ENCODE measurements around the gene TBX6. TPM values are rescaled to one million over a fixed set of nuclear protein-coding genes. Genes with fewer than 3 reads are reported as not detected.

The TBX6 gene
- total RNA-seq, 1 experiment from 2014 or later: 1.6 TPM

DNA sequence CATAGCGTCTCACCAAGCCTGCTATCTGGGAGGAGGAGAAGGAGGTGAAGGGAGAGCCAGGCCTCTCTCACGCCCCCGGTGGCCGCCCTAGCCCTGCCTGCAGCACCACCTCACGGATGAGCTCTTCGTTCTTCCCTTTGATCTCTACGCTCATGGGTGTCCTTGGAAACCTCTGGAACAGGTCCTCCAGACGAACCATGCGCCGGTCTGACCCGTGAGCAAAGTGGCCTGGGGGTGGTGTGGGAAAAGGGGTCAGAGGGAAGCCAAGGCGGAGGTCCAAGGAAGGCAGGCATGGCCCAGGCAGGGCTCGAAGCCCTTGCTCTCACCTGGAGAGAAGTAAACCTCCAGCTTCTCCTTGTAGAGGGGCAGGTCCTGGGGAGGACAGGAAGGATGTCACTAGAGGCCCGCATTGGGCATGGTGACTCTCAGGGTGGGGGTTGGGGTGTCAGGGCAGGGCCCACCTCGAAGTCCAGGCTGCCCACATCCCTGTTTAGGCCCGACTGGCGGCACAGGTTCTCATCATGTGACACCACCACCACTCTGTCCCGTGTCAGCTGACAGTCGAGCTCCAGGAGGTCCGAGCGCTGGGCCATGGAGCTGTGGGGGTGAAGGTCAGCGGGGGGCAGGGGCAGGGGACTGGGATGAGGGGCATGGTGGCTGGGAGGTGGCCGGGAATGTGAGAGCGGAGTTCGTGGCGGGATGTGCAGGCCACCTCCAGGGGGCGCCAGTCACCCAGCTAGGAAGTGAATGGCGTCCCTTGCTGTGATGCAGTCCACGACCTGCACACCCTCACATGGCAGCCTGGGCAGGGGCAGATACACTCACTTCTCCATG is 20.7 kb upstream of the TBX6 start:
- DNase-seq: peak; percentile 86
- H3K9me3 ChIP-seq (ENCODE audit: control insufficient read depth, low read depth, low read length): no peaks in the 10 kb centered on the region
- no peak overlapping the region for H3K23ac ChIP-seq (ENCODE audit: insufficient read length, low read depth, low read length)
- H2BK12ac ChIP-seq (ENCODE audit: insufficient read length, low read depth, low read length): no peak overlapping the region
- no peaks in the 10 kb centered on the region for H3K4me1 ChIP-seq (ENCODE audit: insufficient read depth, low read length)
- H2BK15ac ChIP-seq (ENCODE audit: low read depth, low read length): no peak overlapping the region
- H3K14ac ChIP-seq (ENCODE audit: insufficient read depth, low read length): no peak overlapping the region
- H2BK5ac ChIP-seq (ENCODE audit: insufficient read length, low read length): no peak overlapping the region
- H3K36me3 Mint-ChIP-seq (ENCODE audit: insufficient read depth in 1 of 3, low read depth in 3 of 3): peaks cover 0 to 20% (median 10%) of the 10 kb centered on the region in 3 experiments; a peak in 4 of 7 replicates
- no peaks in the 10 kb centered on the region; the same call in 1 of the 2 replicates for H3K27me3 Mint-ChIP-seq (ENCODE audit: low read depth)
- no peak overlapping the region for H3T11ph ChIP-seq (ENCODE audit: low read length)
- H3K4ac ChIP-seq (ENCODE audit: low read depth, low read length): no peak overlapping the region
- H4K5ac ChIP-seq (ENCODE audit: insufficient read length, low read depth, low read length): no peak overlapping the region
- H2BK120ac ChIP-seq (ENCODE audit: low read depth, low read length, poor library complexity, severe bottlenecking): no peak overlapping the region
- H3K23me2 ChIP-seq (ENCODE audit: insufficient read length, low read depth, low read length, poor library complexity, severe bottlenecking): no peaks in the 10 kb centered on the region
- no peak overlapping the region for H3K4me2 ChIP-seq (ENCODE audit: insufficient read depth, insufficient read length, low read length)
- H2AK5ac ChIP-seq (ENCODE audit: insufficient read length, low read length): no peak overlapping the region
- no peaks in the 10 kb centered on the region for H3K27me3 ChIP-seq (ENCODE audit: insufficient read depth, low read length)
- H3K9ac ChIP-seq (ENCODE audit: extremely low read depth, insufficient read length, low read length): no peak overlapping the region
- H3K18ac ChIP-seq (ENCODE audit: insufficient read length, low read depth, low read length): no peak overlapping the region
- no peak overlapping the region; a peak in 3 of 7 replicates for H3K27ac Mint-ChIP-seq
- H3K56ac ChIP-seq (ENCODE audit: insufficient read length, low read depth, low read length): no peak overlapping the region
- H2AFZ ChIP-seq (ENCODE audit: low read length): no peak overlapping the region
- H4K91ac ChIP-seq (ENCODE audit: insufficient read length, low read depth, low read length): no peak overlapping the region
- no peaks in the 10 kb centered on the region for H3K79me2 ChIP-seq (ENCODE audit: insufficient read depth, low read length)
- no peak overlapping the region for H3K4me3 Mint-ChIP-seq
- no peaks in the 10 kb centered on the region for H3K9me3 Mint-ChIP-seq
- TF ChIP-seq, protein P1, sequence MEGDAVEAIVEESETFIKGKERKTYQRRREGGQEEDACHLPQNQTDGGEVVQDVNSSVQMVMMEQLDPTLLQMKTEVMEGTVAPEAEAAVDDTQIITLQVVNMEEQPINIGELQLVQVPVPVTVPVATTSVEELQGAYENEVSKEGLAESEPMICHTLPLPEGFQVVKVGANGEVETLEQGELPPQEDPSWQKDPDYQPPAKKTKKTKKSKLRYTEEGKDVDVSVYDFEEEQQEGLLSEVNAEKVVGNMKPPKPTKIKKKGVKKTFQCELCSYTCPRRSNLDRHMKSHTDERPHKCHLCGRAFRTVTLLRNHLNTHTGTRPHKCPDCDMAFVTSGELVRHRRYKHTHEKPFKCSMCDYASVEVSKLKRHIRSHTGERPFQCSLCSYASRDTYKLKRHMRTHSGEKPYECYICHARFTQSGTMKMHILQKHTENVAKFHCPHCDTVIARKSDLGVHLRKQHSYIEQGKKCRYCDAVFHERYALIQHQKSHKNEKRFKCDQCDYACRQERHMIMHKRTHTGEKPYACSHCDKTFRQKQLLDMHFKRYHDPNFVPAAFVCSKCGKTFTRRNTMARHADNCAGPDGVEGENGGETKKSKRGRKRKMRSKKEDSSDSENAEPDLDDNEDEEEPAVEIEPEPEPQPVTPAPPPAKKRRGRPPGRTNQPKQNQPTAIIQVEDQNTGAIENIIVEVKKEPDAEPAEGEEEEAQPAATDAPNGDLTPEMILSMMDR (conservative IDR thresholded peaks at IDR 0.05): peak; percentile 85
- no CpG with 5 or more reads among the region's 29 CpGs for WGBS (ENCODE audit: extremely low coverage, insufficient read length, low lambda C conversion rate)
- no peak overlapping the region for H3K27ac ChIP-seq (ENCODE audit: insufficient read length, low read depth, low read length)
- H4K20me1 ChIP-seq (ENCODE audit: control insufficient read depth, insufficient read depth, insufficient read length): no peaks in the 10 kb centered on the region
- peaks cover 2 to 5% of the 10 kb centered on the region in 2 experiments for H3K4me1 Mint-ChIP-seq
- H3K79me1 ChIP-seq (ENCODE audit: insufficient read depth, low read depth, low read length, poor library complexity, severe bottlenecking): no peaks in the 10 kb centered on the region
- no peak overlapping the region for H2BK20ac ChIP-seq (ENCODE audit: low read depth, low read length, poor library complexity, severe bottlenecking)
- H4K8ac ChIP-seq (replicated peaks; ENCODE audit: insufficient read length, low read depth, low read length): no peak overlapping the region

All from H9 (cell line).